ENCODE measurements around the gene GDF2. TPM values are rescaled to one million over a fixed set of nuclear protein-coding genes. Genes with fewer than 3 reads are reported as not detected.

The GDF2 gene
- total RNA-seq, result not detected

DNA sequence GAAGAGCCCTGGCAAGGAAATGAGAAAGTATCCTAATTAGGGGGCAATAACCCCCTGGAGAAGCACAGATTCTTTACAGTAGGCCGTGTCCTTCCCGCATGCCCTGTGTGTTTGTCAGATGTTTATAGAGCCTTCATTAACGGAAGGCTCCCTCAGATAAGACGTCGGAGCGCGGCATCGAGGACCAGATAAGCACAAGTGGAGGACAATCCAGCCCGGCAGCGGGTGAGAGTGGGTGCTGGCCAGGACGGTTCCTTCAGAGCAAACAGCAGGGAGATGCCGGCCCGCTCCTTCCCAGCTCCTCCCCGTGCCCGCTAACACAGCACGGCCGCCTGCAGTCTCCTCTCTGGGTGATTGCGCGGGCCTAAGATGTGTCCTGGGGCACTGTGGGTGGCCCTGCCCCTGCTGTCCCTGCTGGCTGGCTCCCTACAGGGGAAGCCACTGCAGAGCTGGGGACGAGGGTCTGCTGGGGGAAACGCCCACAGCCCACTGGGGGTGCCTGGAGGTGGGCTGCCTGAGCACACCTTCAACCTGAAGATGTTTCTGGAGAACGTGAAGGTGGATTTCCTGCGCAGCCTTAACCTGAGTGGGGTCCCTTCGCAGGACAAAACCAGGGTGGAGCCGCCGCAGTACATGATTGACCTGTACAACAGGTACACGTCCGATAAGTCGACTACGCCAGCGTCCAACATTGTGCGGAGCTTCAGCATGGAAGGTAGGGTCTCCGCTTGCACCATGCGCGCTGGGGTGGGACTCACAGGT lies at the start of gene GDF2:
Gene GDF2 (plus strand): TSS at position 155 of the 762 bp plus-strand sequence. CDS start 215 bp downstream, at position 370.
- no peak for DNase-seq

DNA sequence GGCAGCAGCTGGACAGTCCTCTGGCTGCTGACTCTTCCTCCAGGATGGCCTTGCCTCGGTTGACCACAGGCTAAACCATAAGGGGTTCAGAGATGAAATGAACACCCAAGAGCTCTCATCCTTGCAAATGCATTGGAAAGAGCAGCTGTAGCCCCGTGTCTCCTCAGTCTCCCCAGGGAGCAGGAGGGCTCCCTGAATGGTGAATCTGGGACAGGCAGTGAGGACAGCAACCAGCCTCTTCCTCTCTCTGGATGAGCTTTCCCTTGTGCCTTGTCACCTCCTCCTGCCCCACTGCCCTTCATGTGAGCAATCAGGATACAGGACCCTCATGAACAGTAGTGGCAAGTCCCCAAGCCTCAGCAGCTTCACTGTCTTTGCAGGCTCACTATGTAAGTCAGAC lies 46.2 kb upstream of the GDF2 start:
- DNase-seq, result no peak

DNA sequence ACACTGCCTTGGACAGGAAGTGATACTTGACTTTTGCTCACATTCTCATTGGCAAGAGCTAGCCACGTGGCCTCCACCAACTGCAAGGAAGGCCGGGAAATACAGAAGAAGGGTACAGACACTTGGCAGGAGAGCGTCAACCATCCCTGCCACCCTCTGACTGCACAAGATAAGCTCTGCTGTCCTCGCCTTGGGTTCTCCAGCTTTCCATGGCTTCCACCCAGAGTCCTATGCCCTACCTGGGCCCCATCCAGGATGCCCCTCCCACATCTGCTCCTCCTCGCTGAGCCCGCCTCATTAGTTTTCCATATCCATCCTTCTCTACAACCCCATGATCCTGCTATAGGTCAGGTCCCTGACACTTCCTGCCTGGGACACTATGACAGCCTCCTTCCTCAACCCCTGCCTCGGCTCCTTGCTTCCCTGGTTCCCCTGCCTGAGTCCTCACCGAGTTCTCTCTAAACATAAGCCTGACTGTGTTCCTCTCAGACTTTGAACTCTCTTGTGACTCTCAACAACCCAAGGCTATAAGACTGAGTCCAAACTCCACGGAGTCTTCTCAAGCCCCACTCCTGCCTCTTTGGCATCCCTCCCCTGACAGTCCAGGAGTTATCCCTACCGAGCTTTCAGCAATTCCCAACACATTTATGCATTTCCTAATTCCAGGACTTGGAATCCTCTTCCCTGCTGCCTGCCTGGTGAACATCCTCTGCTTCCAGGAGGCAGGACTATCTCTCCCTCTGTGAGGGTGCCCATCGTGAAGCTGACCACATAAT lies 45.5 kb upstream of the GDF2 start:
- DNase-seq, result no peak

DNA sequence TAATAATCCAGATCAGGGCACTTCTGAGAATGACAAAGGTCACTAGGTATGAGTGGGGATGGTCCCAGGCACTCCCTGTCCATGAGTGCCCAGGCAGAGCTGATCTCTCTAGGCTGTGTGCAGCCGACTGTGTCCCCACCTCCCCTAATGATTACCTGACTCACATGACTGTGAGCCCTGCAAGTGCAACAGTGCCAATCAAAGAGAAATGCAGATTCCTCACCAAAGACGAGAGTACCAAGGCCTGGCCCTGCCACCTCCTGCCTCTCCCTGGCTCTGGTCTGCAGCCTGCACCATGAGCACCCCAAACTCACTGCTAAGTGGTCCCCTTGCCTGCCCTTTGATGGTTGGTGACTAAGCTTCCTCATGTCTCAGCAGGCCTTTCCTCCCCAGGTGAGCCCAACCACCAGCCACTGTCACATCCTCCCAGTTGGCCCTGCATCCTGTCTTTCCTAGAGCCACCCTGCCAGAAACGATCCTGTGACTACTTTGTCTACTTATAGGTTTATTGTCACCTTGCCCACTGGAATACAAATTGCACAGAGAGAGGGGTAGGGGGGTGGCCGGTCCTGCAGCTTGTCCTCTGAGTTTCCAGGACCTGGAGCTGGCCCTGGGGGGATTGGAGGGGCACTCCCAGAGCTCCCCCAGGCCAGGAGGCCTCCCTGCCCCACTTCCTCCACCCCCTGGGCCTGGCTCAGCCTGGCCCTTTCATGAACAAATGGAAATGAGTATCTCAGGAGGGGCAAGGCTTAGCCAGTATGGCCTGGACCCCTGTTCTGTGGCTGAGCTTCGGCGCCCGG lies 44.7 kb upstream of the GDF2 start:
- no peak for DNase-seq

DNA sequence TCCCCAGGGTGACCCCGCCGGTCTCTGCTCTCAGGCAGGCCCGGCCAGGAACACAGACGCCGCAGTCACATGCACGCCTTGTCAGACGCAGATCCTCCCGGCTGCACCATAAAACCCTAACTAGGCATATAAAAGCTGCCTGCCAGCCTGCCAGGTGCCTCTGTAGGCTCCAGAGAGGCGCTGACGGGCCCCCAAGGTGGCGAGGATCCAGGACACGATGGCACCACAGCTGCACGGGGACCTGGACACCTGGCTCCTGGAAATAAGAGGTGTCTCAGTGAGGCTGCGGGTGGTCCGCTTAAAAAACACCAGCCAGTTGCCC lies 44.1 kb upstream of the GDF2 start:
- no peak for DNase-seq

DNA sequence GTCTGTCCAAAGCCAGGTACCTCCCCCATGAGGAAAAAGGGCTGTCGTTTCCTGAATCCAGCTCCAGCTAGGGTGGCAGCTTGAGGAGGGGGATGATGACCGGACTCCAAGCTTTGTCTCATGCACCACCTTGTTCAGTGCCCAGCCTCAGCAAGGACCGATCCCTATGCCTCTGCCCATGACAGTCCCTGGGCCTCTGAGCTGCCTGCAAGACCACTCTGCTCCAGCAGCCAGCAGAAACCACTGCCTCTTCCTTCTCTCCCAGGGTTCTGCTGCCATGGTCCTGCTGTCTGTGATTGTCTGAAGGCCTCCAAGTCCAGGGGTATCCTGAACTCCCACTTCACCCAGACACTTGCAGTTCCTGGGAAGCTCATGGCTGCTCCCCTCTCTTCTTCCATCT lies 43.5 kb upstream of the GDF2 start:
- no peak for DNase-seq

DNA sequence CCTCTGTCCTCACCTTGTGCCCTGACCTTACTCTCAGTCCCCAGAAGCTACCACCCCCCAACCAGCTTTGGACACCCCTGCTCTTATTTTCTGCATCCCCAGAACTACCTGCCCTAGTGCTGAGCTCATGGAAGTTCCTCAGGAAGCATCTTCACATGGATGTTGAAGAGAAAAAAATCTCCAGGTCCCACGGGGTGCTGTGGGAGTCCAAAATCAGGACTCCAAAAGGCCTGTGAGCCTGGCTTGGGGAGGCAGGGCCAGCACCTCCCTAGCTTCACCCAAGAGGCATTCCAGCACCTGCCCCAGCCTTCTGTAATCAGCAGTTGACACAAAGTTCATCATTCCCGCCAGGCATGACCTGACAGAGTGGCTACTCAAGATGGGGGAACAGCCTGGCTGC lies 43.0 kb upstream of the GDF2 start:
- DNase-seq, result no peak

DNA sequence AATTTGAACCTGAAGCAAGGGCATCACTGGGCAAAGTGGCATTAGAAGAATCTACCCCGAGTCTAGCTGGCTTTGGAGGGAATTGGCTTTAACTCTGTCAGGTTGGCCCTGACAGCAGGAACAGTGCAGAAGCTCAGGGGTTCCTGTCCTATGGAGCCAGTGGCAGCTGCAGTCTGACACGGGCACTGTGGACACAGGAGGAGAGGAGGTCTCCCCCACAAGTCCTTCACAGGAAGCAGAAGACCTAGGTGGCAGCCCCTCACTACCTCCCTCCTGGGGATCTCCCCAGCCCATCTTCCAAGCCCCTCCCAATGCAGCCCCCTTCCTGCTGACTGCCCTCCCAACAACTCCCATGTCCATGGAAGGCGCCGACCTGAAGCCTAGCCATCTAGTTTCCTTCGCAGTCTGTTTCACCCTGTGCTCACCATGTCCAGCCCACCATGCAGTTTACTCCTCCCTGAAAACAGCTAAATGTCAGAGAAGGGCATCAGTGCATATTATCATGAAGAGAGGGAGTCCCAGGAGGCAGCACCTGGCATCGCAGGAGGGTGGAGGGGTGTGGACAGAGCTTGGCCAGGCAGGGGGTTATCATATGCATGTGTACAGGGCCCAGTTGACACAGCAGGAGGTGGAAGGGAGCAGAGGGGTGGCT lies 40.1 kb upstream of the GDF2 start:
- no peak for DNase-seq

DNA sequence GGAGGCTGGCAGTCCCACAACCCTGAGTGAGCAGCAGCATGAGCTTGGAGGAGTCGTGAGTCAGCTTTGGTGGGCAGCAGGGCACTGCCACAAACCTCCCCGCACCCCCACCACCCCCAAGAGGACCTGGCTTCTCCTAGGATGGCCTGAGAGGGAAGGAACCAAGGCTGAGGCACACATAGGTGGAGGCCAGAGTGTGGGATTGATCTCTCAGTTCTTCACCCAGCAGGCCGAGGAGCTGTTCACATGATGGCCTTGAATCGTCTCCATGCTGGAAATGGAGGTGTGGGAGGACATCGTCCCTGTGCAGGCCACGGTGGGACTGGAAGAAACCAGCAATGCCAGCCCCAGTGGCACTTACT lies 39.6 kb upstream of the GDF2 start:
- DNase-seq, result no peak

DNA sequence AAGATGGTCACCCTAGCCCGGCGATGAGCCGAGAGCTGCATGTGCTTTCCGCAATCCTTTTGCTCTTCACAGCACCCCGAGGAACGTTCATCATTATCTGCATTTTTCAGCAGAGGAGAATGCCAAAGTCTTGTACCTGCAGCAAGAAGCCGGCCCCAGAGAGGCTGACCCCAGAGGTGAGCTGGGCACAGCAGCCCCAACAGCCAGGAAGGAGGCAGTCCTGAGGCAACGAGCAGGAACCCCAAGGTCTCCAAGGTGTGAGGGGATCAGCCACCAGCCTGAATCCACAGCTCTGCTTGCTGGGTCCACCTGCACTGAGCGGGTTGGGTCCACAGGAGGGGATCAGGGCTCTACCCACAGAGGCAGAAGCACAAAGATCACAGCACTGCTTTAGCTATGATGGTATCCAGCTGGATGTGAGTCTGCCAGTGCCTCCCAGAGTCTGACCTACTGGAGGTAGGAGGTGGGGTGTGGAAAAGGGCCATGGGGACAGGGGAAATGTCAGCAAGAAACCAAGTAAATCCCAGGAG lies 39.1 kb upstream of the GDF2 start:
- no peak for DNase-seq

DNA sequence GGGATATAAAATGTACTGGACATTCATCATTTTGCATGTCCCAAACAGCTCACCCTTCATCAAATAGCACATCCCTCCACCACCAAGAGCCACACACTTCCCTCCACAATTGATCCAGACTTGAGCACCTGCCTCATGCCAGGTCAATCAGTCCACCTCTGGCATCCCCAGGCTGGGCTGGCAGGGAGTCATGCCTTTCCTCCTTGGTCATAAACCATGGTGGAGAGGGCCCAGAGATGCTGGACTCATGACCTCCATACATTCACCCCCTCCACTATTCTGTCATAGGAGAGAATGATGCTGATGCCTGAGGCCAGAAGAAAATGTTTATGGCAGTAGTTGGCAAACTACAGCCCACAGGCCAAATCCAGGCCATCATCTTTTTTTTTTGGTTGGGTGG lies 38.4 kb upstream of the GDF2 start:
- DNase-seq, result no peak

DNA sequence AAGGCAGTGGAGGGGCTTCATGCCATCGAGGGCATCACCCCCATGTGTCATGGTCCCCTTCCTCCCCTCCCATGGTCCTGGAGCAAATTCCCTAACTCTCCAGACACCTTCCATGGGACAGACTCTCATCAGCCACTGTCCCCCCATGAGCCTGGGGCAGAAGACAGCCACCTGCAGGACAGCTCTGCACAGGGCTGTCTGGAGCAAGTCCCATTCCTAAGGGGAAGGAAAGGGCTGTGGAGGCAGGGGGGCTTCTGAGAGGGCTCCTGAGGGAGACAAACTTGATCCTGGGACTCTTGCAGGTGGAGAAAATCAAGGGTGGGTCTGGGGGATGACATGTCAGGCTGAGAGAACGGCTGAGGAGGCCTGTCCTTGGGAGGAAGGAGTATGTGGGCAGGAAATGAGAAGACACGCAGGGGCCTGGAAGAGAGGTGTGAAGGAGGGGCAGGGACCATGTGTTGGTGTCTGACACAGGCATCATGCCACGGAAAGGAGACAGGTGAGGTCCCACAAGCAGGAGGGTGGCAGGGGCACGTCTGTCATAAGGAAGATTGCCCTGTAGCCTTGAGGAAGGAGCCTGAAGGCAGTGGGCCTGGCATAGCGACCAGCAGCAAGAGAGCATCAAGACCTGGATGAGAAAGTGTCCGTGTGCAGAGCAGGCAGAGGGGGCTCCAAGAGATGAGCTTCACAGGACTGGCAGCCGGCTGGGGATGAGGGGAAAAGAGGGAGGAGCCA lies 36.7 kb upstream of the GDF2 start:
- DNase-seq, result no peak

DNA sequence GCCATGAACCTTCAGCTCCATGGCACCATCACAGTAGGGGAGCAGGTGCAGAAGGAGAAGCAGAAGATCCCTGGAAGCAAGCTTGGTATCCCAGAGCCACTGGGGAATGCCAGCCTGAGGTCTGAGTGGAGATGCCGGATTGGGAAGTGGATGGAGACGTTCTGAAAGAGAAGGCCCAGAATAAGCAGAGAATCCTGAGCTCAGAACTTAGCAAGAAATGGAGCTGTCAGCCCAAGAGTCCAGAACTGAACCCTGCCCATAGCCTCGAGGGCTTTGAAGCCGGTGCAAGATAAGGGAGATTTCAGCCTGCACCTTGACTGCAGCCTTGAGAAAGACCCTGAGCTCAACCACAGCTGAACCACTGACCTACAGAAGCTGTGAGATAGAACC lies 36.1 kb upstream of the GDF2 start:
- no peak for DNase-seq

DNA sequence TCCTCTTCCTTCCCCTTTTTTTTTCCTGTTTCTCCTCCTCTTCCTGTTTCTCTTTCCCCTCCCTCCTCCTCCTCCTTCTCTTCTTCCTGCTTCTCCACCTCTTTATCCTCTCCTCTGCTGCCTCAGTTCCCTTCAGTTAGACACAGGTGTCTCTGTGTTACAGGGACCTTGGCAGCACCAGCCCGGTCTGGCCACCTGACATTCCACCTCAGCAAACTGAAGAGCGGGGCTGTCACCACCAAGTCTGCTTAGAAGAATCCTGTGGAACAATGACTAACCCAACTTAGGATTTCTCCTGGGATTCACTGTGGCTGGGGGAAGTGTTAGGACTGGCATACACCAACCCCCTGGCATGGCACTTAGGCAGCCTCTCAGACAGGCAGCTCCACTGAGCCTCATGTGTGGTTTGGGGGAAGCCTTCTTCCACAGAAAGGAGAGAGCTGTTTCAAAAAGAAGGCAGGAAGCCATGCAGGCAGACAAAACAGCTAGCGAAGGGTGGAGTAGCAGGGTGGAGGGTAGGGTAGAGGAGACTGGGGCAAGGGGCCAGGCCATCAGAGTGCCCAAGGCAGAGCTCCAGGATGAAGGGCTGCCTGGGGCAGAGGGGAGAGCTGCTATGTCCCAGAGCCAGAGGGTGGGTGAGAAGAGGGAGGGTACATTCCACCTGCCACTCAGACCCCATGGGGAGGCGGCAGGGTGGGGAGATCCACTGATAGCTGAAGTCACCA lies 35.5 kb upstream of the GDF2 start:
- DNase-seq, result no peak

DNA sequence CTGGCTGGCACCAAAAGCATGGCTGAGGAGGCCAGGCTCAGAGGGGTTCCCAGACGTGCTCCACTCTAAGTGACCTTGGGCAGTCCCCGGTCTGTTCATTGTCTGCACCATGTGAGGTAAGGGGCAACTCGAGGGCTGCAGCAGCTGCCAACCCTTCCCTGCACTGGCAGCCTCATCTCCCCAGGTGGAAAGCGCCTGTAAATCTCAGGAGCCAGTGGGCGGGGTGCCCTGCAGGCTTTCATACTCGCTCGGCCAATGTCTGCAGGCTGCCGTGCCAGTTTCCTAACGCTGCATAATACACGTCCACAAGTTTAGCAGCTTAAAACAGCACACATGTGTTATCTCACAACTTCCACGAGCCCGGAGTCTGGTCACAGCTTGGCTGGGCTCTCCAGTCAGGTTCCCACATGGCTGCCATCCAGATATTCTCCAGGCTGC lies 34.9 kb upstream of the GDF2 start:
- DNase-seq, result peak; percentile 51

DNA sequence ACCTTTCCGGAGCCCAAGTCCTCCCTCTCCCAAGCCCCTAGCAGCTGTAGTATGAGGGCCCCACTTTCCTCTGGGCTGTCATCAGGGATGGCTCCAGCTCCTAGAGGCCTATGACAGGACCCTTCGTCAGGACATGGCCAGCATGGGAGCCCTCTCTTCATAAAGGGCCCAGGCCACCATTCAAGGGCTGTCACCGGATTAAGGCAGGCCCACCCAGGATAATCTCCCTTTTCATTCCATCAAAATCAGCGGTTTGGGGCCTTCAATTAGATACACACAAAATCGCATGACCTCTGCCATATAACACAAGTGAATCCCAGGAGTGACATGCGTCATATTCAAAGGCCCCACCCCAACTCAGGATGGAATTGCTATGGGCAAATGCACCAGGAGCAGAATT lies 34.4 kb upstream of the GDF2 start:
- DNase-seq, result no peak

DNA sequence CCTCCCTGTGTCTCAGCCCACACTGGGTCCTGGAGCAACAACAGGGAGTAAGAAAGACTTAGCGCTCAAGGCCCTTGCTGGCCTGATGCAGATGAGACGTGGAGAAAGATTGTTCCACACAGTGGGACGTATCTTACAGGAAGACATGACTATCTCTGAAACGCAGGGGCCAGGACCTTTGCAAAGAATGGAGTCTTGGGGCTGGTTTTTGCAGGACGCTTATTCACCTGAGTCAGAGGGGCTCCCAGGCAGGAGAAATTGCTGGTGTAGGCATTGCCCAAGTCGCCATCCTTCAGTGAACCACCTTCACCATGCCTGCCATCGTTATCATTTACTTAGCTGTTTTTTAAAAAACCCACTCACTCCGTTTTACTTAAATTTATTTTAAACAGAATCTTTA lies 34.0 kb upstream of the GDF2 start:
- DNase-seq, result no peak

DNA sequence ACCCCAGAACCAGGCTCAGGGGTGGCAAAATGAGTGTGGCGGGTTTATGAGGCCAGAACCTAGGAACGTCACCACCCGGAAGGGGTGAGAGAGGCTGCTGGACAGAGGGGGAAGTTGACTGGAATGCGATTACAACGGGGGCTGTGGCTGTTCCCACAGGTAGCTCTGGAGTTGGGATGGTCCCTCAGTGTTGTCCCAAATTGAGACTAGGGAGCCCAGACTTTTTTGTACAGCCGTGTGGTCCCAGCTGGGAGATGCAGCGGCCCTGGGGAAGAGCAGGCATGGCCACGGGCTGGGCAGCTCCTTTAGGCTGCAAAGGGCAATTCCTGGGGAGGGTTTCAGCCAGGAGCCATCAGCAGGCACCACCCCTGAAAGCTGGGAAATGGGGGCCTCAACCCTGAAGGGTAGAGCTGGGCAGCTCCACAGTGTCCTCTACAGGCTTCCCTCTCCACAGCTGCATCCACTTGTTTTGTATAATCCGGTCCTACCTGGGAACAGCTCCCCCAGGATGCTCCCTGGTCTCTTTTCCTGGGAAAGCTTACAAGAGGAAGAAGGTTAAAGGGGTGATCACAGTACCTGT lies 33.2 kb upstream of the GDF2 start:
- DNase-seq, result no peak

DNA sequence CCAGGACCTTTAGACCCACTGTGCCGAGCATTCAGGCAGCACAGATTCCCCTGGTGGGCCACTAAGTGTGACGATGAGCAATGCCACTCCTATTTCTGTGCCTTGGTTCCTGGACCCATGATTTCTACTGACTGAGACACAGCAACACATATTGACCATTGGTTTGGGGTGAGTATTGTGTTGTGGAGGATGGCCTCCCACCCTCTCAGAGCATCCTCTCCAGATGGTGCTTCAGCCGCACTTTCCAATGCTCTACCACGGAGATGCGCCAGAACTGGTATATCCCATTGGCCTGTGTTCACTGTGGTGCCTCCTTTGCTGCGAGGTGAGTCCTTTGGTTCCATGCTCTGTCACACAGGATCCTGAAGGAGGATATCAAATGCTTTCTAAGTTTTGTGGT lies 32.3 kb upstream of the GDF2 start:
- no peak for DNase-seq

DNA sequence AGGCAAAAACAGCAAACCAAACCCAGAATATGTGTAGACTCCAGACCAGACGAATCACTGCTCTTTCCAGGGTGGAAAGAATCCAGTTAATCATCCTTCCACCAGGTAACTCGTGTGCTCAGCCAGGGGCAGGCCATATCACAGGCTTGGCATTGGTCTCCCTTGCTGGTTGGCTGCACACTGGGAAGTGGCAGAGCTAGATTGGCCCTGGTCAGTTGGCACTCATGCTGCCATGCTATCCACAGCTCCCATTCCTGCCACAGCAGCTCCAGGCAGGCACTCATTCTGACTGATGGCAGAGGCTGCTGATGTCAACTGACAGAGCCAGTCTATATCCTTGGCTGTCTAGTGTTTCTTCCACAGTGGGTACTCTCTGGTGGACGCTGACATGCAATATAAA lies 31.9 kb upstream of the GDF2 start:
- no peak for DNase-seq

DNA sequence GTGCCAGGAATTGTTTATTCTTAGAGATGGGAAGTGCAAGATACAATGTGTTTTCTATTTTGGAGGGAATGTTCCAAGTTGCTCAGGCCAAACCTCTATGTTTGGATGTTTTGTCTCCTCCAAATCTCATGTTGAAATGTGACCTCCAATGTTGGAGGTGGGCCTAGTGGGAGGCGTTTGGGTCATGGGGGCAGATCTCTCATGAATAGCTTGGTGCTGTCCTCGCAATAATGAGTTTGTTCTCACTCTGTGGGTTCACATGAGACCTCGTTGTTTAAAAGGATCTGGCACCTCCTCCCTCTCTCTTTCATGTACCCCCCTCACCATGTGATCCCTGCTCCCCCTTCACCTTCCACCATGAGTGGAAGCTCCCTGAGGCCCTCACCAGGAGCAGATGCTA lies 30.6 kb upstream of the GDF2 start:
- no peak for DNase-seq

Data from tongue (tissue), 2 donors.